ENCODE measurements around the gene PSME2. TPM values are rescaled to one million over a fixed set of nuclear protein-coding genes. Genes with fewer than 3 reads are reported as not detected.

Gene PSME2, protein sequence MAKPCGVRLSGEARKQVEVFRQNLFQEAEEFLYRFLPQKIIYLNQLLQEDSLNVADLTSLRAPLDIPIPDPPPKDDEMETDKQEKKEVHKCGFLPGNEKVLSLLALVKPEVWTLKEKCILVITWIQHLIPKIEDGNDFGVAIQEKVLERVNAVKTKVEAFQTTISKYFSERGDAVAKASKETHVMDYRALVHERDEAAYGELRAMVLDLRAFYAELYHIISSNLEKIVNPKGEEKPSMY
- total RNA-seq: 28.7 and 159 TPM in 2 replicates

DNA sequence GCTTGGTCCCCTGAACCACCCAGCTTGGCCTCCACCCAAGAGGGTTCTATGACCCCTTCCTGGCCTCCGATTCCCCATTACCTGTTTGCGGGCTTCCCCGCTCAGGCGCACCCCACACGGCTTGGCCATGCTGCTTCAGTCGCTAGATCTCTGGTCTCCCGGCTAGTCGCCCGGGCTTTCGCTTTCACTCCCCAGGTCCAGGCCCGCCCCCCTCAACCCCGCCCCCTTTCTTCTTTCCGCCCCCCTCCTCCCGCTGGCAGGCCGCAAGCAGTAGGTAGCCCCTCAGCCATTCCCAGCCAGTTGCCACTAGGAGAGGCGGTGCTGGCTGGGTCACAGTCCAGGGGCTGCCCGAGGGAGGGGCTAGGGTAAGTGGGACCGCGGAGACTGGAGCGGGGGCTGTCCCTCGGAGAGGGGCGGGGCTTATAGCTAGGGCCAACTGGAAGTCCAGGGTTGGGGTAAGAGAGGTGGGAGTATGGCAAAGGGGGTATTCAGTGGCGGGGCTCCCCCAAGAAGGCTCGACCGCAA, at the start of gene PSME2:
PSME2 (minus strand) TSS at position 158 of the 525 bp plus-strand sequence; CDS start at position 129, 29 bp downstream.

DNA sequence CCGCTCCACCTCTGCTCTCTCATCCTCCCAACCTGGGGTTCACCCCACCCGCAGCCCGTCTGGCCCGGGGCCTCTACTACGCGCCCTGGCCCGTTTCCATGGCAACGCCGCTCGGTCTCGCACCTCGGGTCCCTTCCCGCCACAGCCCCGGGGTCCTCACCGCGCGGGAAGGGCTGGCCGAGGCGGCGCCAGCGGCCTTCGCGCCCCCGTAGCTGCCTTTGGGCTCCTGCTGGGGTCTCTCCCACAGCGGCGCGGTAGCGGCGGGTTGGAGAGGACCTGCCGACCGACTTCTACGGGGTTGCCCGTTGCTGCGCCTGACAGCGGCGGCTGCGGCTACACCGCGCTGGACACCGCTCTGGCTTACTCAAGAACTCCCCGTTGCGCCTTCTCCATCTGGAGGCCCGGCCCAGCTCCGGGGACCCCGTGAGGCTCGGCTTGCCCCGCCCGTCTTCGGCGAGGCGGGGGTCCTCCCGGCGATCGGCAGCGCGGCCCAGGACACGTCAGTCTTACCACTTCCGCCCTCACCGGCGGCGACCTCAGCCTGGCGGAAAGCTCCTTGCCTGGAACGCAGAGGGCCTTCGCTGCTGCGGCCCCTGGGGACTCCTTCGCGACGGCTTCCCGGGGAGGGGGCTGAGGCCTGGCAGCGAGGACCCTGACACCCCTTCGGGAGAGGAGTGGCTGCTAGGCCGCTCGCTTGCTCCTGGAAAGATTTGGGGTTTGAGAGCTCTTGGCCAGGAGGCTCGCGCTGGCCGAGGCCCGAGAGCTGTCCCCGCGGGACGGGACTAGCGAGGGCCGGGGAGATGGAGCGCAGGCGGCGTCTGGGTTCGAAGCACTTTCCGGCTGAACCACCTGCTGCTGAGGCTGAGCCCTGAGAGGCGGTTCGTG, 49.0 kb upstream of the PSME2 start, which contains the start of gene TM9SF1:
TM9SF1 (minus strand) TSS at position 256 of the 885 bp plus-strand sequence. CDS start 422 bp downstream, outside the sequence.

DNA sequence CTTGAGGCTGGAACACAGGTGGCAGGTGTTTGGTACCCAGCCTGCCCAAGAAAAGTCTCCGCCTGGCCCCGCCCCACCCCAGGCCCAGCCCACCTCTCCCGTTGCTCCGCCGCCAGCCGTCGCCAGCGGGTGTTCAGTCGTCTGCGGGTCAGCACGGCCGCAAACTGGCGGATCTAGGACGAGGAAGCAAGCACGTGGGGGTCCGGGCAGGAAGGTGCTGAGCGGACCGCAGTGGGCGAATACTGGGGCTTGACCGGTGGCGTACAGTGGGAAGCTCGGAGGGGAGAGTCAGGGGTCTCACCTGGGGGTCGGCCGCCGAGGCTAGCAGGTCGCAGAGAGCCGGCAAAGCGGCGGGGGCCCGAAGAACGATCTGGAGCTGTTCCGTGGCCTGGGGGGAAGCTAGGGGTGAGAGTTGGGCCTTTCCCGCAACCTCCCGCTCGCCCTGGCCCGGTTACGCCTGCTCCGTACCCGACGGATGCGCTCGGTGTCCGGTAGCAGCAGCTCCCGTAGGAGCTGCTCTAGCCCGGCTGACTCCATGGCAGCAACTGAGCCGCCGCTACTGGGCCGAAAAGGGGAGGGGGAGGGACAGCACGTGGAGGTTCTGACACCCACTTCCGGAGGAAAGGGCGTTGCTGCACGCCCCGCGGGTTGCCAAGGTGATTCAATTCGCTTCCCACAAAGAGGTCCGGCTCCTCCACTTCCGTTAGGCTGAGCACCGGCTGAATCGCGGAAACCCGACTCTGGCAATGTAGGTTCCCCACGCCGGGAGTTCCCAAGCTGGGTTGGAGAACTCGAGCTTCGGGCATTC, 42.0 kb upstream of the PSME2 start, which contains the start of gene IPO4:
IPO4 (minus strand) TSS at position 566 of the 808 bp plus-strand sequence; CDS start at position 537, 29 bp downstream.

DNA sequence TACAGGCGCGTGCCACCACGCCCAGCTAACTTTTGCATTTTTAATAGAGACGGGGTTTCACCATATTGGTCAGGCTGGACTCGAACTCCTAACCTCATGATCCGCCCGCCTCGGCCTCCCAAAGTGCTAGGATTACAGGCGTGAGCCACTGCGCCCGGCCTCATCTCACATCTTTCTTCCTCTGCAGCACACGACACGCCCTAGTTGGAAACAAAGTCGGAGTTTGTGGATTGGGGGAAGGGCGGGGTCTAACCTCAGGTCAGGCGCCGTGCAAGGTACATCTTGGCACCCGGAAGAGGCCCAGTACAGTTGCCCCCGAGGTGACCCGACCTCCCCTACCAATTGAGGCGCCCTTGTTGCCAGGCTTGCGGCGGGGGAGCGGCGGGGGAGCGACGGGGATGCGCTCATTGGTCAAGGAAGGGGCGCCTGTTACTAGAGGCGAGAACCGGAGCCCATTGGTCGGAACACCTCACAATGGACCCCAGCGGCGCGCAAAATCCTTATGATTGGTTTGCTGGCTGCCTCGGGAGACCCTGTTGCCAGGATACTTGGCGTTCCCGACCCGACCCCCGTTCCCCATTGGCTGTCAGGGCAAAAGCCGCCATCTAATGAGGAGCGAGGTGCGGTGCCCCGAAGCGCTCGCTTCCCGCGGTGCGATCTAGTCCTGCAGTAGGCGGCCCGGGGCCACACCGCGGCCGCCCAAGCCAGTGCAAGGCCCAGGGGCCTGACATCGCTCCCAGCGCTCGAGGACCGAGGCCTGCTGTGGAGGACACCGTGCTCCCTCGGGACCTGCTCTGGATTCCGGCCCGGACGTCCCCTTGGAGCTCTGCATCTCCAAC, 25.2 kb upstream of the PSME2 start, which contains the start of gene REC8:
REC8 (plus strand) TSS at position 659 of the 839 bp plus-strand sequence. CDS start 473 bp downstream, outside the sequence.

DNA sequence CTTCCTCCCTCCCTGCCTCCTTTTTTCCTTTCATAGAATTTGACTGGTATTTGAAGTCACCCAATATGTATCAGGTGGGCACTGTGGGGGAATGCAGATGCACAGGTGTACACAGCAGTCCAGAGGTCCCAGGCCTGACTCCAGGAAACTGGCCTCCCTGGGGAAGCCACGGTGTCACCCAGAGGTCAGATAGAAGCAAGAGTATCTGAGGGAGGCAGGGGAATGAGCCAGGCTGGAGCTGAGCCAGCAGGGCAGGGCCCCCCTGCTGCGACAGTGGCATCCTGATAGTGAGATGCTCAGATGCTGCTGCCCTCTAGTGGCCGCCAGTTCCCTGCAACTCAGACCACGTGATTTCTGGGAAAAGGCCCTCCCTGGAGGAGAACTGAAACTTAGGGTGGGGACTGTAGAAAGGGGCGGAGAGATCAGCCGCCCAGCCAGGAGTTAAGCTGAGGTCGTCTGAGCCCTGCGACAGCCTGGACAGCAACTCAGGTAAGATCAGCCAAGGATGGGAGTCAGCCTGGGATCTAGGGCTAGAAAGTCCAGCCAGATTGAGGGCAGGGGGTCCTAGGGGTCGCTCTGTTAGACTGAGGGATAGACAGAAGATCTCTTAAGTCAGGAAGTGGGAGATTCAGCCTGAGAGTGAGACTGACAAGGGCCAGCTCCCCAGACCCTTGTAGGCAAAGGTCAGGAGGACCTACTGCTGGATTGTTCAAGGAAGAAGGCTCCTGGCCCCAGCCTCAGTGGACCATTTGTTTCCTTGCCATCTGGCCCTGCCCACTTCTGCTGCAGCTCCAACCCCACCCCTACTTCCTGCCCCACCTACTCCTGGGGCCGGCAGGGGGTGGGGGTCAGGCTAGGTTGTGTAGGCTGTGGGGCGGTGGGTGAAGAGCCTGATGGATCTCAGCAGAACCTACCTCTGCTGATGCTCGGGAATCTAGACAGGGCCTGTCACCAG, 14.7 kb upstream of the PSME2 start, which contains the start of gene IRF9:
IRF9 (plus strand) TSS at position 416 of the 955 bp plus-strand sequence. CDS start 880 bp downstream, outside the sequence.

DNA sequence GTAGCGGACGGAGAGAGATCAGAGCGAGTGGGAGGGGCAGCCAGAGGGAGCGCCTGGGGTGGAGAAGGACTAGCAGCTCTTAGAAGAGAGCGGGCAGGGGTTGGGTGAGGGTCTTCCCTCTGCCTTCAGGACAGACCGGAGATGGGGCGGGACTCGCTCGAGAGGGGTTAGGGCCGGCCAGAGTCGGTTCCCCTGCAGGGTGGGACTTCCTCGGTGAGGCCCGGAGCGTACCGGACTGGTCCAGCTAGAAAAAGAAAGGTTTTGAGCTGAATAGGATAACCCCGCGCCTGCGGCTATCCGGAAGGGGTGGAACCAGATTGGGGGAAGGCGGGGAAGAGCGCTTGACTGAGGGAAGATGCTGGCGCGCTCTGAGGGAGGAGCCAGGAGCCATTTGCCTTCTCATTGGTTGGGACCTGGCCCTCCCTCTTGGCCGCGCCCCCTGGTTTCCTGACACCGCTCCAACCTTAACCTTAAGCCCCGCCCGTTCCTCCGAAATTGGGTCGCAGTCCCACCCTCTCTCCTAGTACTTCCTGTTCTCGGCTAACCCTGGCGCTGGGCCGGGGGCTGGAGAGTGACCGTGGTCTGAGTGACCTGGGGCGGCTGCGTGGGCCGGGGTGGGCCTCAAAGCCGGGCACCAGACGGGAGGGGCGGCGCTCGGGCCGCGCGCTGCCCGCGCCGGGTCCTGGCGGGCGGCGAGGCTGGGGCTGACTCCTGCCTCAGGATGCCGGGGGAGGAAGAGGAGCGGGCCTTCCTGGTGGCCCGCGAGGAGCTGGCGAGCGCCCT, 759 bp upstream of the PSME2 start, which contains the start of gene RNF31:
RNF31 (plus strand) TSS at position 521 of the 783 bp plus-strand sequence; CDS start at position 722, 201 bp downstream.

DNA sequence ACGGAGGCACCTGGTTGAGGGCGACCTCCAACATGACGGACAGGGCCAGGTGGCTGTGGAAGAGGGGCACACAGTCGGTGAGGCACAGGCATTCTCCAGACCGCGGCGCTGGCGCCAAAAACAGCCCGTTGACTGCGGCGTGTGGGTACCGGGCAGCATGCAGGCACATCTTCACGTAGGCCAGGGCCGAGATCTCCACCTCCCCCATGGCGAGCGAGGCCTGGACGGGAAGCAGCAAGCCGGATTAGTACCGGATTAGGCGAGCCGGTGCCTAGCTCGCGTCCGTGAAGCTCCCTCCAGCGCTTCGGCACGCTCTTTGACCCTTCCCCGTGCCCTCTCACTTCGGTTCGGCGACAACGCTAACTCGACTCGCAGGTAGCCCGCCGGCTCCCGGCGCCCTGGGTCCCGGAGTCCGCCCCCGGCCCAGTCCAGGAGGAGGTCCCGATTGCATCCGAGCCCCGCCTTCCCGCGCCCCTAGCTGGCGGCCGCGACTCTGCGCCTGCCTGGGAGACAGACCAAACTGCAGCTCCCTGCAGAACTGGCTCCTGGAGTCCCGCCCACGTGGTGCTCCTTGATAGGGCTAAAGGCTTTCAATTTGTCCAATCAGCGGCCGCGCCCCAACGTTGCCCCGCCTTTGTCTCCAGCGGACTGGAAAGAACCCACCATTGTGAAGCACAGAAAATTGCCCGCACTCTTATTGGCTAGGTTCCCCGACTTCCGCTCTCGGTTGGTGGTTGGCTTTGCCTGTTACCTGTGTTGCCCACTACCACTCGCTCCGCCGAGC, 5.1 kb downstream of the PSME2 start, which contains the start of gene EMC9:
EMC9 (minus strand) TSS at position 495 of the 784 bp plus-strand sequence; CDS start at position 208, 287 bp downstream.

DNA sequence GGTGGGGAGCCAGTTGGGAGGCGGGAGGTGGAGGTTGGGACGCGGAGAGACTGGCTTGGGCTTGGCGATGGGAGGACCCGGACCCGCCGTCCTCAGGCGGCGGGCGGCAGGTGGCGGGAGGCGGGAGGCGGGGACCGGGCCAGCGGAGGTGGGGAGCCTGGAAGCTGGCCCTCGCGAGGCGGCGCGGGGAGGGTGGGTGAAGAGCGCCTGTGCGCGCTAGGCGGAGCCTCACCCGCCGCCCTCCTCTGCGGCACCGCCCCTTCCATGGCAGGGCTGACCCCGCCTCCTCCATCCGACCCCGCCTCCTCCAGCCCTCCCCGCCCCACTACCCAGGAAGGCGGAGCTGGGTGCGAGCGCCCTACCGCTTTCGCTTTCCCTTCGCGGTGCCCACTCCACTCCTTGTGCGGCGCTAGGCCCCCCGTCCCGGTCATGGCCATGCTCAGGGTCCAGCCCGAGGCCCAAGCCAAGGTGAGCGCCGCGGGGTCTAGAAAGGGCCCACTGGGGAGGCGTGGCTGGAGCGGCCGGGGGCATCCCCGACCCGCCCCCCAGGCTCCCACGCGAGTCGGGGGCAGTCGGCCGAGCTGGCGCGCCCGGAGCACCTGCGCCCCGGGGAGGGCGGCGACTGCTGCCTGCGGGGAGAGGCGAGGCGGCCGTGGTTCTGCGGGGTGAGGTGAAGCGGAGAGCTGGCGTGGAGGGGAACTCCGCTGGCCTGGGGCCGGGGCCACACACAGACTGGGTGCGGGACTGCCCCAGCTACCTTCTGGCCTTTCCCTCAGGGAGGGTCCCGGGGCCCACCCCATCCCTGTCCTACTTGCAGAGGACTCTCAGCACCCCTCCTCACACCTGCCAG, 10.4 kb downstream of the PSME2 start, which contains the start of gene PSME1:
PSME1 (plus strand) TSS at position 361 of the 850 bp plus-strand sequence; CDS start at position 430, 69 bp downstream.

DNA sequence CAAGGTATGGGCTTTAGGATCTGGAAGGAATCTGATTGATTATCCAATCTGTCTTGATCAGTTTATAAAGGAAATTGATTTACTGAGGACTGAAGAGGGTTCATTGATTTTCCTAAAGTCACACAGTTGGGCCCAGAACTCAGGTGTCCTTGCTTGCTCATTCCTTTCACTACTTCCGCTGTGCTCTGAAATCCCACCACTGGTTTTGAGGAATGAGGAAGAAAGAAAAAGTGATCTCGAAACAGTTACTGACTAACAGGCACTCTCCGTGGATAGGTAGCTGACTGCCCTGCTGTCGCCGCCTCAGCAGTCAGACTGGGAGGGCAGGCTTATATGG, 16.1 kb downstream of the PSME2 start, which contains the start of gene FITM1:
FITM1 (plus strand) TSS at position 280 of the 337 bp plus-strand sequence. CDS start 905 bp downstream, outside the sequence.

DNA sequence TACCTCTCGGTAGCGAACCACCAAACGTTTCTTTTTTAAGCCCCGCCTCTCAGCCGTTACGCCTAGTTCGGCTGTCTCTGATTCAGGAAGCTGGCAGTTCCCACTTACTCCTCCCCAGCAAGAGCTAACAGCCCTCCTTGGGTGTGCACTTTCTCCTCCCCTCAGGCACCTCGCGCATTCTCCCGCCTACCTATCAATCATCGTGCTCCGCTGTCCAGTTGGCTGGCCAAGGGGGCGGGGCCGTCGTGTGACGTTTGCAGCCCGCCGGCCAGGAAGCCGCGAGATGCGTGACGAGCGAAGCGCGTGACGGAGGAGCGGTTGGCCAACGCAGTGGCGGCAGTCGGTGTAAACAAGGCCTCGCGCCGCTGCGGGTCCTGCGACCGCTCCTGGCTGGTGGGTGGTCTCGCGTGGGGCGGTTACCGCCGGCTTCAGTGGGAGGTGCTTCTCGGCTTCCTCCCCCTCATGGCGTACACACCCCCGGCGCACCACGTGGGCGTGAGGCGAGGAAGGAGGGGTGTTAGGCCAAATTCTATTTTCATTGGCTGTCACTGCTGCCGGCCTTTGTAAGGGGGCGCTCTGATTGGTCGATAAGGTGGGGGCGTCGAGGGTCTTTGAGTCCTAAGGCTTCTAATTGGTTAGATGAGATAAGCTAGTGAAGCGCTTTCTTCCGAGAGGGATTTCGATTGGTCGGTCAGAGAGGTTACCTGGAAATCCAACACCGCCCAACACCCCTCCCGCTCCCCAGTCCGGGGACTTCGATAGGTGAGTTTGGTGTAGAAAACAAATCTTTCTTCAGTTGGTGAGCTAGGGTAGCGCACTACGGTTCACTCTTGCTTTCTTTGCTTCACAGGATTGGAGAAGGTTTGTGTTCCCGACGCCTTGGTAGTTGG, 31.6 kb downstream of the PSME2 start, which contains the start of the genes DCAF11 and NRL:
DCAF11 (plus strand) TSS at position 246 of the 890 bp plus-strand sequence. CDS start 818 bp downstream, outside the sequence.
NRL (minus strand) TSS at position 418 of the 890 bp plus-strand sequence. CDS start 32,101 bp downstream, outside the sequence.

DNA sequence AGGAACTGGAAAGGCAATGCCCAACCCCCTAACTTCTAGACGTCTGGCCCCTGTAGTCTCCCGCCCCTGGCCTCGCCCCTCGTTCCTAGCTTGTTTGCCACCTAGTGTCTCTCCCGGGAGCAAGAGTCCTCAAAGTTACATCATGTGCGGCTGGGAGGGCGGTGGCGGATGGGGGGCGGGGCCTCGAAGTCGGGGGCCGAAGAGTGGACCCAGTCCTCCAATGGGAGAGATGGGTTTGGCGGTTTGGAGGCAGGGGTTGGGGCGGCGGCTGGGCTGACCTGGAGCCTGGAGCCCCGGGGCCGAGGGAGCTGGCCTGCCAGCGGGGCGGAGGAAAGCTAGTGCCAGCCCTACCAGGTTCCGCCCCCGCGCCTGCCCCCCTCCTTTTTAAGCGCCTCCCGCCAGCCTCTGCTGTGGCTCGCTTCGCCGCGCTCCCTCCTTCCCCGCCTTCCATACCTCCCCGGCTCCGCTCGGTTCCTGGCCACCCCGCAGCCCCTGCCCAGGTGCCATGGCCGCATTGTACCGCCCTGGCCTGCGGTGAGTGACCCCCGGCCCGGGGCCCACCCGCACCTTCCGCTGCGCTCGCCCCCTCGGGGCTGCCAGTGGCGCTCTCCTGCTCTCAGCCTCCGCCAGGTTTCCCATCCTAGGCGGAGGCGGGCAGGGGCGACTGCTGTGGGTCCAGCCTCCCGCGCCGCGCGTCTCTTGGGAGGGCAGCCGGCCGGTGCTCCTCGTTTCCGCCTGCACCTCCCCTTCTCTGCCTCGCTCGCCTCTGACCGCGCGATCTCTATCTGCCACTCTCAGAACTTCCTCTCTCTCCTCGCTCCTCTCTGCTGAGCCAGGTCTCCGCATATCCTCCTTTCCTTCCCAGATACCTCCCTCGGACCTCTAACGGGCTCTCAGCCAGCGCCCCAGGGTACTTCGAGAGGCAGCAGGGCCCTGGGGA, 52.2 kb downstream of the PSME2 start, which contains the start of gene PCK2:
PCK2 (plus strand) TSS at position 411 of the 940 bp plus-strand sequence; CDS start at position 506, 95 bp downstream.

